LNCaP clone FGC (cell line): Measurements from ENCODE around the gene CACNA2D1.

Experiments
- DNase-seq: peaks from one replicate; pipeline ENCODE4 v3.0.0-alpha.2; 2011; ENCODE audit warnings: low read depth
- H3K4me3 ChIP-seq: 2 replicates; pipeline ENCODE4 v1.5.1; 2011; ENCODE audit warnings: mild to moderate bottlenecking, low read depth, low read length, control low read depth
- CTCF ChIP-seq: IDR thresholded peaks from 2 replicates; pipeline ENCODE4 v1.5.1; 2012; ENCODE audit warnings: mild to moderate bottlenecking; ENCODE audit not compliant: control insufficient read depth, insufficient read depth; ENCODE audit errors: extremely low read depth

The CACNA2D1 gene

GRCh38 chr7:82468435-82468834, 24.9 kb upstream of the CACNA2D1 start:
- TF ChIP-seq CTCF: no peak
- no peak overlapping the region for H3K4me3 ChIP-seq
- DNase-seq: no peak

- H3K4me3 ChIP-seq: no peak overlapping the region
- TF ChIP-seq CTCF: no peak
- no peak for DNase-seq
Observed at GRCh38 chr7:82467020-82467419, 23.4 kb upstream of the CACNA2D1 start.

GRCh38 chr7:82464372-82464771, 20.8 kb upstream of the CACNA2D1 start:
- no peak for DNase-seq
- H3K4me3 ChIP-seq: no peak overlapping the region
- no peak for TF ChIP-seq CTCF

GRCh38 chr7:82455295-82455694, 11.7 kb upstream of the CACNA2D1 start:
- no peak for TF ChIP-seq CTCF
- no peak overlapping the region for H3K4me3 ChIP-seq
- DNase-seq: no peak

- no peak for TF ChIP-seq CTCF
- no peak overlapping the region for H3K4me3 ChIP-seq
- no peak for DNase-seq
Observed at GRCh38 chr7:82450759-82451158, 7.2 kb upstream of the CACNA2D1 start.

- TF ChIP-seq CTCF: no peak
- DNase-seq: no peak
- no peak overlapping the region for H3K4me3 ChIP-seq
Observed at GRCh38 chr7:82449910-82450309, 6.3 kb upstream of the CACNA2D1 start.

GRCh38 chr7:82446897-82447296, 3.3 kb upstream of the CACNA2D1 start:
- DNase-seq: no peak
- no peak for TF ChIP-seq CTCF
- H3K4me3 ChIP-seq: no peak overlapping the region
